BLaER1 (cell line): ENCODE measurements around the gene RANBP10.
"Not testable (repeated sequence)": the region's sequence is repeated elsewhere in the genome, so short reads cannot be mapped to it uniquely, and the experiment has no call there.

ENCODE experiments used
- H3K27ac ChIP-seq: shearing (Covaris generic); formaldehyde crosslinking; 2 replicates; pipeline ENCODE4 v1.8.1; 2022
- H3K27me3 ChIP-seq: shearing (Covaris generic); formaldehyde crosslinking; 2 replicates; pipeline ENCODE4 v1.8.1; 2022
- H3K36me3 ChIP-seq: shearing (Covaris generic); formaldehyde crosslinking; 2 replicates; pipeline ENCODE4 v1.8.1; 2022
- H3K4me1 ChIP-seq: shearing (Covaris generic); formaldehyde crosslinking; 2 replicates; pipeline ENCODE4 v1.8.1; 2022
- H3K4me2 ChIP-seq: shearing (Covaris generic); formaldehyde crosslinking; 2 replicates; pipeline ENCODE4 v1.8.1; 2022
- H3K4me3 ChIP-seq: shearing (Covaris generic); formaldehyde crosslinking; 2 replicates; pipeline ENCODE4 v1.8.1; 2022
- H3K9ac ChIP-seq: shearing (Covaris generic); formaldehyde crosslinking; 2 replicates; pipeline ENCODE4 v1.8.1; 2022
- H3K9me3 ChIP-seq: shearing (Covaris generic); formaldehyde crosslinking; 2 replicates; pipeline ENCODE4 v1.8.1; 2022
- H4K20me1 ChIP-seq: shearing (Covaris generic); formaldehyde crosslinking; 2 replicates; pipeline ENCODE4 v1.8.1; 2022
- Cebpa-rat ChIP-seq: shearing (Covaris generic); IDR thresholded peaks from 2 replicates; pipeline ENCODE4 v1.8.1; 2022

The RANBP10 gene

GRCh38 chr16:67758006-67758405 lies 48.4 kb downstream of the RANBP10 start:
- TF ChIP-seq Cebpa-rat: no peak
- Histone ChIP-seq H3K4me3 (no peak overlapping the region), H3K9ac (no peak overlapping the region), H3K4me1 (peaks cover 25% of the 10 kb centered on the region), H3K9me3 (no peaks in the 10 kb centered on the region), H3K36me3 (peaks cover 76% of the 10 kb centered on the region), H3K27ac (no peak overlapping the region), H3K4me2 (no peak overlapping the region), H3K27me3 (no peaks in the 10 kb centered on the region), H4K20me1 (peaks cover 77% of the 10 kb centered on the region)

DNA sequence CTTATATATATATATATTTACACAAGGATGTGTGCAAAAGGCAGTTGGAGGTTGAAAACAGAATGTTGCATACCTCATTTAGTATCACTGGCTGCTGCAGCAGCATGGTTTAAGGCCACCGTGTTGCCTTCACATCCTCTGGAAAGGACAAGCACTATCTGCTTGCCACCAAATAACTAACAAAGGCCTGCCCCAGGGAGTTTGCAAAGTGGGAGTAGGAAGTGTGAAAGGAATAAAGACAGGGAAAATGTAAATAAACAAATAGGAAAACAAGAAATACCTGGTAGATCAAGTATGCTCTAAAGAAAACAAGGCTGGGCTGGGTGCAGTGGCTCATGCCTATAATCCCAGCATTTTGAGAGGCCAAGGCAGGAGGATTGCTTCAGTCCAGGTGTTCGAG lies 53.7 kb downstream of the RANBP10 start:
- no peak overlapping the region for H3K4me3 ChIP-seq
- H4K20me1 ChIP-seq: peaks cover 46% of the 10 kb centered on the region
- H3K27ac ChIP-seq: no peak overlapping the region
- H3K4me1 ChIP-seq: peaks cover 10% of the 10 kb centered on the region
- no peak overlapping the region for H3K9ac ChIP-seq
- no peaks in the 10 kb centered on the region for H3K27me3 ChIP-seq
- no peaks in the 10 kb centered on the region for H3K9me3 ChIP-seq
- peaks cover 55% of the 10 kb centered on the region for H3K36me3 ChIP-seq
- no peak for TF ChIP-seq Cebpa-rat
- no peak overlapping the region for H3K4me2 ChIP-seq

- Histone ChIP-seq H4K20me1 (peaks cover 37% of the 10 kb centered on the region), H3K36me3 (peaks cover 47% of the 10 kb centered on the region)
- H3K4me2 ChIP-seq, H3K27ac ChIP-seq, H3K9ac ChIP-seq, H3K9me3 ChIP-seq, H3K4me1 ChIP-seq, H3K4me3 ChIP-seq, H3K27me3 ChIP-seq: not testable (repeated sequence)
These were observed 55.0 kb downstream of the RANBP10 start for GRCh38 chr16:67751331-67751730.

DNA sequence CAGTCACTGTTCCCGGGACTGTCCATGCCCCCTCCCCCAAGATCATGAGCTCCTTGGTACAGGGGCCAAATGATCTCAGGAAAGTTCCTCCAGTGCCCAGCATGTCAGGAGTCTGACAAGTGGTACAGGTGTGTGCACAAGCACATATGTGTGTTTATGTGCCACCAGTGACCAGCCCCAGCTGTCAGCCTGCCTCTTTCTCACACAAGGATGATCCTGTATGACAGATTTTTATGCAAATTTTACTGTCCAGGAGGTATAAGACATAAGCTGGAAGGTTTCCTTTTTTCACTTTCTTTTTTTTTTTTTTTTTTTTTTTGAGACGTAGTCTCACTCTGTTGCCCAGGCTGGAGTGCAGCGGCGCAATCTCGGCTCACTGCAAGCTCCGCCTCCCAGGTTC lies 55.9 kb downstream of the RANBP10 start:
- no peak overlapping the region for H3K4me2 ChIP-seq
- no peak overlapping the region for H3K4me3 ChIP-seq
- TF ChIP-seq Cebpa-rat: no peak
- no peaks in the 10 kb centered on the region for H3K9me3 ChIP-seq
- H3K9ac ChIP-seq: no peak overlapping the region
- H3K27me3 ChIP-seq: no peaks in the 10 kb centered on the region
- peaks cover 29% of the 10 kb centered on the region for H4K20me1 ChIP-seq
- no peaks in the 10 kb centered on the region for H3K4me1 ChIP-seq
- peaks cover 46% of the 10 kb centered on the region for H3K36me3 ChIP-seq
- no peak overlapping the region for H3K27ac ChIP-seq

- Histone ChIP-seq H3K4me1 (no peaks in the 10 kb centered on the region), H3K9me3 (no peaks in the 10 kb centered on the region), H3K36me3 (peaks cover 46% of the 10 kb centered on the region), H3K27me3 (no peaks in the 10 kb centered on the region), H4K20me1 (peaks cover 25% of the 10 kb centered on the region), H3K4me2 (no peak overlapping the region), H3K9ac (no peak overlapping the region), H3K4me3 (no peak overlapping the region), H3K27ac (no peak overlapping the region)
- TF ChIP-seq Cebpa-rat: no peak
These were observed 56.8 kb downstream of the RANBP10 start for GRCh38 chr16:67749436-67750078.

GRCh38 chr16:67748834-67749233 lies 57.5 kb downstream of the RANBP10 start:
- Histone ChIP-seq H3K4me2 (no peak overlapping the region), H3K36me3 (peaks cover 46% of the 10 kb centered on the region), H3K27me3 (no peaks in the 10 kb centered on the region), H3K9me3 (no peaks in the 10 kb centered on the region), H4K20me1 (peaks cover 25% of the 10 kb centered on the region), H3K4me1 (no peaks in the 10 kb centered on the region), H3K4me3 (no peak overlapping the region), H3K27ac (no peak overlapping the region), H3K9ac (no peak overlapping the region)
- TF ChIP-seq Cebpa-rat: no peak

DNA sequence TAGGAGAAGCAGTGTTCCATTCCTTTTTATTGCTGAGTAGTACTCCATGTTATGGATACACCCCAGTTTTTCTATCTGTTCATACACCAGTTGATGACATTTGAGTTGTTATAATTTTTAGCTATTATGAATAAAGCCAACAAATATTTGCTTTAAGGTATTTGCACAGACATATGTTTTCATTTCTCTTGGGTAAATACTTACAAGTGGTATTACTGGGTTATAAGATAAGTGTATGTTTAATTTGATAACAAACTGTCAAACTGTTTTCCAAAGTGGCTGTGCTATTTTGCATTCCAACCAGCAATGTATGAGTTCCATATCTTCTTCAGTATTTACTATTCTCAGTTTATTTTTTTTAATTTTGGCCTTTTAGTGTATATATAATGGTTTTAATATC lies 59.5 kb downstream of the RANBP10 start:
- Histone ChIP-seq H3K27ac (no peak overlapping the region), H4K20me1 (peaks cover 40% of the 10 kb centered on the region), H3K4me3 (no peak overlapping the region), H3K4me2 (no peak overlapping the region), H3K9ac (no peak overlapping the region), H3K9me3 (no peaks in the 10 kb centered on the region), H3K27me3 (no peaks in the 10 kb centered on the region), H3K4me1 (no peaks in the 10 kb centered on the region), H3K36me3 (peaks cover 49% of the 10 kb centered on the region)
- TF ChIP-seq Cebpa-rat: no peak

GRCh38 chr16:67741118-67741517 lies 65.2 kb downstream of the RANBP10 start:
- Histone ChIP-seq H4K20me1 (0 out of 2 replicates have a peak, but pooled peaks cover 24% of the 10 kb centered on the region), H3K9me3 (no peaks in the 10 kb centered on the region), H3K9ac (no peak overlapping the region), H3K27me3 (no peaks in the 10 kb centered on the region), H3K4me3 (no peak overlapping the region), H3K36me3 (peaks cover 84% of the 10 kb centered on the region), H3K4me1 (no peaks in the 10 kb centered on the region), H3K4me2 (no peak overlapping the region), H3K27ac (no peak overlapping the region)
- TF ChIP-seq Cebpa-rat: no peak

GRCh38 chr16:67740391-67740790 lies 66.0 kb downstream of the RANBP10 start:
- Histone ChIP-seq H3K4me2 (no peak overlapping the region), H3K27ac (no peak overlapping the region), H3K4me1 (no peaks in the 10 kb centered on the region), H3K4me3 (no peak overlapping the region), H3K27me3 (no peaks in the 10 kb centered on the region), H3K9me3 (no peaks in the 10 kb centered on the region), H4K20me1 (0 out of 2 replicates have a peak, but pooled peaks cover 24% of the 10 kb centered on the region), H3K9ac (no peak overlapping the region), H3K36me3 (peaks cover 85% of the 10 kb centered on the region)
- no peak for TF ChIP-seq Cebpa-rat

- H4K20me1 ChIP-seq: 0 out of 2 replicates have a peak, but pooled peaks cover 9% of the 10 kb centered on the region
- no peaks in the 10 kb centered on the region for H3K9me3 ChIP-seq
- H3K27me3 ChIP-seq: no peaks in the 10 kb centered on the region
- no peak for TF ChIP-seq Cebpa-rat
- H3K27ac ChIP-seq: no peak overlapping the region
- H3K9ac ChIP-seq: no peak overlapping the region
- no peak overlapping the region for H3K4me3 ChIP-seq
- H3K4me1 ChIP-seq: no peaks in the 10 kb centered on the region
- H3K36me3 ChIP-seq: peaks cover 90% of the 10 kb centered on the region
- H3K4me2 ChIP-seq: no peak overlapping the region
These were observed 69.5 kb downstream of the RANBP10 start for GRCh38 chr16:67736858-67737257.

DNA sequence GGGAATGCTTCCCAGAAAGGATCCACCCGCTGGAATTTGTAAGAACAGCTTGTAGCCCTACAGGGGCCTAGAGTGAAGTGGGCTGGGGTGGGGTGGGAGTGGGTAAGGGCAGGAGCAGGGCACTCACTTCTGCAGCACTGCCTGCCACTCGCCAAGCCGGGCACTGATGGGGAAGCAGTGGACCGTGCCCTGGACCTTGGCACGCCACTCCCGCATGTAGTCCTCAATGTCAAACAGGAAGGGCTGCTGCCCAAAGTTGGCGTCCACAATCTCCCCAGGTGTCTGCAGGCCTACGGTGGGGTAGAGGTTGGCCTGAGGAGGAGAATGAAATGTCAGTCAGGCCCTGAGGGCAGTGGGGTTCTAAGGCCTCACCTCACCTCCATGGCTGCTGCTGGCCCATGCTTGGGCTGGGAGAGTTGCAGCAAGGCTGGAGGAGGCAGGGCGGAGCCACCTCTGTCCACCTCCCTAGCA lies 71.6 kb downstream of the RANBP10 start:
- H3K27me3 ChIP-seq: no peaks in the 10 kb centered on the region
- no peak overlapping the region for H3K27ac ChIP-seq
- no peaks in the 10 kb centered on the region for H3K9me3 ChIP-seq
- peaks cover 90% of the 10 kb centered on the region for H3K36me3 ChIP-seq
- TF ChIP-seq Cebpa-rat: no peak
- no peak overlapping the region for H3K4me2 ChIP-seq
- no peaks in the 10 kb centered on the region for H4K20me1 ChIP-seq
- H3K4me1 ChIP-seq: no peaks in the 10 kb centered on the region
- H3K9ac ChIP-seq: no peak overlapping the region
- H3K4me3 ChIP-seq: no peak overlapping the region
